Stimulated activated CD8-positive, alpha-beta memory T cell treated with anti-CD3 and anti-CD28 coated beads, Interleukin-7, amount 100 ng/mL, for 1 hour (primary cell): ENCODE results near the gene GAR1.
A peak's percentile ranks its signal among the peaks of the same experiment; 100 is the strongest.
"Not testable (repeated sequence)": the region's sequence is repeated elsewhere in the genome, so short reads cannot be mapped to it uniquely, and the experiment has no call there.

ENCODE experiments used
- DNase-seq, 2 donors: peaks; one replicate each; pipeline ENCODE4 v3.0.0-alpha.2; 2020; ENCODE audit warnings: low read depth in 2 of 2

GAR1 gene

DNA sequence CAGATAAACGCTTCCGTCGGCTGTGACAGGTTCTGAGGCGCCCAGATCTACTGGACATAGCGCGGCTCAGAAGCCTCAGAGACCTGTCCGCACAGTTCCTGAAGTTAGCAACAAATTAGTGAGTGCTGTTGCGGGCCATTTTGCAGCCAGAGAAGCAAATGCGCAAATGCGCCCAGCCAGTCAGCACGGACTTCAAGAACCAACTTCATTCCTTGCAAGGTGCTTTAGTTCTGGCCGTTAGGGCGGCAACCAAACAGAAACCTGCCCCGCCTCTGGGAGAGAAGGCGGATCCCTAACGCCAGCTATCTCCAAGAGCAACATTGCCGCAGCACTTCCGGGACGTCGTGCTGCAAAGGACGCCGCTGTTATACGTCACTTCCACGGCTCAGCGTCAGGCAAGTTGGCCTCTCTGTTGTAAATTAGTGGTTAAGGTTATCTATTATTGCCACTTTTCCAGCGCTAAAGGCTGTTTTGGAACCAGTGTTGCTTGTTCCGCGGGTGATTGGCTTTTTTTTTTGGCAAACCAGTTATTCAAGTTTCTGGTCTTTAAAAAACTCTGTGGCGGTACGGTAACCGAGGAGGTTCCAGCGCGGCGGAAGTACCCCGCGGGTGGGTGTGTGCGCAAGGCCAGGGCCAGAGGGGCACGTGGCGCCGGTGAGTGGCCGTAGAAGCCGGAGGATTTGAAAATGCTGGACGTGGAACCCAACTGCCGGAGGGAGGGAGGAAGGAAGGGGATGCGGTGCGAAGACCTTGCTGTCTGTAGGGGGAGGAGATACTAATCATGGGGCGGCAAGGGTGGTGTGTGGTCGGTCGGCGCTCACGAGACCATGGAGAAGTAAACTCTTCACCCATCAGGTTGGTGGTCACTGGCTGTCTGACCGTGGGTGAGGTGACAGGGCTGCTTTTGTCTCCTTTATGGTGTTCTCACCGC, at the start of gene GAR1:
TSS of gene GAR1 (plus strand) at position 612 of the 931 bp plus-strand sequence. CDS start 403 bp downstream, outside the sequence.
- peak; percentile 58 to 64 for DNase-seq

GRCh38 chr4:109782092-109782491, 33.5 kb upstream of the GAR1 start:
- not testable (repeated sequence) for DNase-seq

GRCh38 chr4:109786846-109787245, 28.7 kb upstream of the GAR1 start:
- DNase-seq, result no peak

GRCh38 chr4:109787807-109788206, 27.8 kb upstream of the GAR1 start:
- DNase-seq, result no peak

- DNase-seq, result no peak
Observed at GRCh38 chr4:109795059-109795458, 20.5 kb upstream of the GAR1 start.

DNA sequence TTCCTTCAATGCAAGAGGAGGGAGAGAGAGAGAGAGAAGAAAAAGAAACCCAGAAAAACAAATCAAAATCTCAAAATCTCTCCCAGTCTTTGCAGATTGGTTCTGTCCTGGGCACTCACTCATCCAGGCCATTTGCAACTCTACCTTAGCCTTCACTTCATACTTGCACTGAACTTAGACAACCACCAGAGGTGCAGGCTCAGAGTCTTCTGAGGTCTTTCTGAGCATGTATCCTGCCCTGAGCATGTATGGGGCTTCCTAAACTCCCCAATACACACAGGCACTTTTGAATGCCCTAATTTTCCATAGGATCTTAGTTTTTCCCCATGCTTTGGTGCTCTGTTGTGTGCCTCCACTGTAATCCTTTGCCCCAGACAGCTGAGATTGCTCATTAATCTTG, 16.7 kb upstream of the GAR1 start:
- DNase-seq, result no peak

GRCh38 chr4:109801099-109801789, 14.3 kb upstream of the GAR1 start:
- DNase-seq, result no peak

DNA sequence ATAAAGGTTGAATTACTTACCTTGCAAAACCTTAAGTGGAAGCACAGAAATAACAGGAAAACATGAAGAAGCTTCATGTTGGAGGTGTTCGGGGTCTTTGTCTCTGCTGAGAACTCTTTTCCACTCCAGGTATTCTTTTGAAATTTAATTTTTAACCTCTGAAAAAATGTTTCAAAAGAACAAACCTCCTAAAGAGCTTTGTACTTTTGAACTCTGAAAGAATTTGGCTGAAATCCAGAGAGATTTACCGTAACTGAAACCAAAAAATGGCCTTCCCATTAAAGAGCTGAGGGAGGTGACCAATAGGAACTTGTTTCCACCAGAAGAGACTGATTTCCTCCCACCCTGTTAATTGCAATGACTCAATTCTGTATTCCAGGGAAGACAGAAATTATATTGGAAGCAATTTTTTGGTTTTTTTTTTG, 13.7 kb upstream of the GAR1 start, which contains the start of gene CFI:
TSS of gene CFI (minus strand) at position 105 of the 425 bp plus-strand sequence. CDS start at position 77, 28 bp downstream.
- DNase-seq, result no peak

GRCh38 chr4:109803924-109804571, 11.5 kb upstream of the GAR1 start:
- no peak for DNase-seq

GRCh38 chr4:109809655-109810054, 5.9 kb upstream of the GAR1 start:
- no peak for DNase-seq

DNA sequence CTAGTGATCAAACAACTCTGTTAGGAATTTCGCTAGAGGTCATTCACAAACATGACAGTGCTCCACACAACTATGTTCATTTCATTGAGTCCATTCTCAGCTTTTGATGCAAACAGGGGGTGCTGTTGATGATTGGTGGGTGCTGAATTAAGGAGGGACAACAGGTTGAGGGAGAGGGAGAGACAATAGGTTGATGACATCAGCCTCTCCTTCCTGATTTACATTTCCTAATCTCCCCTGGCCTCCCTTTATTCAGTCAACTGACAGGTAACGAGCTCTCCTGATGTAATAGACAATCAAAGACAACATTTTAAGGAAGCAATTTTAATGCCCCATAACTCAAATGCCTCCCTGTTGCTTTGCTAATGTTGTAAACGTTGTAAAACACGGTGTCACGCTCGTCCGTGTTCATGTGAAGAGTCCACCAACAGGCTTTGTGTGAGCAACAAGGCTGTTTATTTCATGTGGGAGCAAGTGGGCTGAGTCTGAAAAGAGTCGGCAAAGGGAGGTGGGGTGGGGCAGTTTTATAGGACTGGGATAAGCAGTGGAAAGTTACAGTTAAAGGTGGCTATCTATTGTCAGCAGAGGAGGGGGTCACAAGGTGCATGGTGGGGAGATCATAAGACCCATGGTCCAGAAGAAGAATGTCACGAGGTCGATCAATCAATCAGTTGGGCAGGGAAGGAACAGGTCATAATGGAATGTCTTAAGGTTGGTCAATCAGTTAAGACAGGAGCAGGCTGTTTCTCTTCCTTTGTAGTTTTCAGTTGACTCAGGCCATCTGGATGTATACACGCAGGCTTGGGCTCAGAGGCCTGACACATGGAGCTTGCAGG, 4.8 kb upstream of the GAR1 start:
- DNase-seq, result no peak

- DNase-seq, result no peak
Observed at GRCh38 chr4:109811707-109812106, 3.9 kb upstream of the GAR1 start.

- peak; percentile 5 to 19 for DNase-seq
Observed at GRCh38 chr4:109816082-109816442, 500 bp downstream of the GAR1 start.

DNA sequence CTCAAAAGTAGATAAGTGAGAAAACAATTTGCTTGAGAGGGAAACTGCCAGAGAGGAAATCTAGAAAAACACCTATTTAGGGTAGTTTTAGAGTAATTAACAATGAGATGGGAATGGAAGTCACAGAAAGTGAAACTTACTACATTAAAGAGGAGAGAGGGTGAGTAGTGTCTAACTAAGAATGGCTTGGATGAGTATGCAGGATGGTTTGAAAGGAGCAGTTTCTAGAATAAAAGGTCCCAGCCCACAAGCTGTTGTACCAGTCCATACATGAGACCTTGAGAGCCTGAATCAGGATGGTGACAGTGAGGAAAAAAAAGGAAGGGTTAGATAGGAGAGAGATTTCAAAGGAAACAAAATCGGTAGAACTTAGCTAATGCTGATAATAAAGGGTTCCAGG, 1.3 kb downstream of the GAR1 start:
- DNase-seq, result no peak

DNA sequence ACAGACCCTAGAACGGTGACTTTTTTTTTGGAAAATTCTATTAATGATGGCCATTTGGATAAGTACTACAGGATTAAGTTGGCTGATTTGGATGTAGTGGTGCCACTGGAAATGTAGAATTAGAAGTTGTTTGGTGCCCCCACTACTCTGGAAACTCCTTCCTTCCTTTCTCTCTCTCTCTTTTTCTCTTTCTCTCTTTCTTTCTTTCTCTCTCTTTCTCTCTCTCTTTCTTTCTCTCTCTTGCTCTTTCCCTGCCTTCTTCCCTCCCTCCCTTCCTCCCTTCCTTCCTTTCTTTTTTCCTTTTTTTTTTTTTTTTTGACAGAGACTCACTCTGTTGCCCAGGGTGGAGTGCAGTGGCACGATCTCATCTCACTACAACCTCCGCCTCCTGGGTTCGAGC, 2.7 kb downstream of the GAR1 start:
- DNase-seq, result no peak

DNA sequence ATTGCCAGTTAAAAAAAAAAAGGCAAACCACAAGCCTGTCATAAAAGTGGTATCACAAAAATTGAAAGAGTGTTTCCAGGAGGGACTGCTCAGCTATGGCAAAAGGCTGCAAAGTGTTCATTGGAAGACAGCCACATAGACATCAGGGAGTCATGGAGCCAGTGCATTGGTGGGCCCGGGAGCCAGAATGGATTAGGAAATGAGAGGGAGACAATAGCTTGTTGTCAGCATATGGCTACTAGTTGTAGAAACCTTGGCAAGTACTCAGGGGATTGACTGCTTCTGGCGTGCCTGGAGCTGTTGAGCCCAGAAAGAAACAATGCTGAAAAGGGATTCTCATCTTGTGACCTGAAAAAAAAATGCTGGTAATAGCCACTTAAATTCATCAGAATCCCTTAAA, 5.0 kb downstream of the GAR1 start:
- no peak for DNase-seq

GRCh38 chr4:109821185-109821584, 5.6 kb downstream of the GAR1 start:
- DNase-seq, result no peak

GRCh38 chr4:109826719-109827118, 11.2 kb downstream of the GAR1 start:
- no peak for DNase-seq

DNA sequence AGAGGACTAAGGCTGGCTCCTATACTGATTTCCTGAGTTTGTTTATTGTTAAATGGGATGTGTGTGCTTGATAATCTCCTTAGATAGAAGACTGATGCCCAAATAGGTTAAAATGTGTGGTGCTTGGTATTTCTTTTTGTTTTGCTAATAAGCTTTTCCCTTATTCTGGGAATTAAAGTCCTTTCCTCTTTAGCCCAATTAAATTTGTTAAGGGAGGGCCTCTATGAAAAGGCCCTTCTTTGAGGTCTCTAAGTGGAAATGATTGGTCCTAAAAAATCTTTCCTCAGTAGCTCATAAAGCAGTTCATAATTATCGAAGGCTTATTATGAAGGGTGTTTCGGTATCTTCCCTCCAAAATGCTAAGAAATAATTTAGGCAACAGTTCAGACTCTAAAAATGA, 12.1 kb downstream of the GAR1 start, which contains the start of gene RRH:
TSS of gene RRH (plus strand) at position 301 of the 400 bp plus-strand sequence. CDS start at position 357, 56 bp downstream.
- no peak for DNase-seq

DNA sequence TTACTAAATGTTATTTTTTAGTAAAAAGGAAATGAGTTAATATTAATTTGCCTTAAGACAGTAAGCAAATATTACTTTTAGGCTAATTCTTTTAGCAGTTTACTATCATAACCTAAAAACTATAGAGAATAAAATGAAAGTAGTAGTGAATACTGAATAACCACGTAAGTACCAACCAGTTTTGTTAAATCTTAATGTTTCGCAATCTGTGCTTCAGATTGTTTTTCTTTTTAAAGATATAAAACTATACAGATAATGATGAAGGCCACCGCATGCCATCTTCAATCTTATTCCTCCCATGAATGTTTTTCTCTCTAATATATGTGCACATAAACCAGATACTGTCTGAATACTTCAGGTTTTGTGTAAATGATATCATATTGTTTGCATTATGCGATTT, 18.2 kb downstream of the GAR1 start:
- no peak for DNase-seq

DNA sequence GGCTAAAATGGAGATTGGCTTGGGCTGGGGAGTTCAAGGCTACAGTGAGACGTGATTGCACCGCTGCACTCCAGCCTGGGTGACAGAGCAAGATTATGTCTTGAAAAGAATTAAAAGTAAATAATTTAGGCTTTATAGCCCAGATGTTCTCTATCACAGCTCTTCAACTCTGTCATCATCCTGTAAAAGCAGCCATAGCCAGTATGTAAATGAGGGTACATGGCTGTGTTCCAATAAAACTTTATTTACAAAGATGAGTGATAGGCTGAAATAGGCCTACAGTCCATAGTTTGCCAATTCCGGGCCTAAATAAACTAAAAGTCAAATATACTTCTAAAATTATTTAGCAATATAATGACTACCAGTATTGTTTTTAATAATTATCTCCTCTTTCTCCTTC, 21.4 kb downstream of the GAR1 start:
- no peak for DNase-seq
